Subcutaneous preadipocyte (primary cell): ENCODE data around the gene SOX8. TPM values are rescaled to one million over a fixed set of nuclear protein-coding genes. Genes with fewer than 3 reads are reported as not detected.

Experiments
- total RNA-seq: library from RNA; depleted of rRNA; stranded (reverse); fragments of >200 nt; gene quantifications from 2 replicates; pipeline ENCODE4 v1.2.3, GENCODE V29; 2012

Gene SOX8
- under 0.01 and 0.78 TPM in 2 replicates for total RNA-seq

DNA sequence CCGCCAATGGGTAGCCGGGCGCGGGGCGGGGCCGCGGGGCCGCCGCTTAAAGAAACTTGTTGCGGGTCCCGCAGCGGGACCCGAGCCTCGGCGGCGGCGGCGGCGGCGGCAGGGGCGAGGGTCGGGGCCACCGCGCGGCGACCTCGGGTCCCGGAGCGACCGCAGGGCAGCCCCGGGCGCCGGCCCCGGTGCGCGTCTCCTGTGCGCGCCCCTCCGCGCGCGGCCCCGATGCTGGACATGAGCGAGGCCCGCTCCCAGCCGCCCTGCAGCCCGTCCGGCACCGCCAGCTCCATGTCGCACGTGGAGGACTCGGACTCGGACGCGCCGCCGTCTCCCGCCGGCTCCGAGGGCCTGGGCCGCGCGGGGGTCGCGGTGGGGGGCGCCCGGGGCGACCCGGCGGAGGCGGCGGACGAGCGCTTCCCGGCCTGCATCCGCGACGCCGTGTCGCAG is at the start of gene SOX8:
Gene SOX8 (plus strand): TSS at position 76 of the 450 bp plus-strand sequence. CDS start 153 bp downstream, at position 229.

DNA sequence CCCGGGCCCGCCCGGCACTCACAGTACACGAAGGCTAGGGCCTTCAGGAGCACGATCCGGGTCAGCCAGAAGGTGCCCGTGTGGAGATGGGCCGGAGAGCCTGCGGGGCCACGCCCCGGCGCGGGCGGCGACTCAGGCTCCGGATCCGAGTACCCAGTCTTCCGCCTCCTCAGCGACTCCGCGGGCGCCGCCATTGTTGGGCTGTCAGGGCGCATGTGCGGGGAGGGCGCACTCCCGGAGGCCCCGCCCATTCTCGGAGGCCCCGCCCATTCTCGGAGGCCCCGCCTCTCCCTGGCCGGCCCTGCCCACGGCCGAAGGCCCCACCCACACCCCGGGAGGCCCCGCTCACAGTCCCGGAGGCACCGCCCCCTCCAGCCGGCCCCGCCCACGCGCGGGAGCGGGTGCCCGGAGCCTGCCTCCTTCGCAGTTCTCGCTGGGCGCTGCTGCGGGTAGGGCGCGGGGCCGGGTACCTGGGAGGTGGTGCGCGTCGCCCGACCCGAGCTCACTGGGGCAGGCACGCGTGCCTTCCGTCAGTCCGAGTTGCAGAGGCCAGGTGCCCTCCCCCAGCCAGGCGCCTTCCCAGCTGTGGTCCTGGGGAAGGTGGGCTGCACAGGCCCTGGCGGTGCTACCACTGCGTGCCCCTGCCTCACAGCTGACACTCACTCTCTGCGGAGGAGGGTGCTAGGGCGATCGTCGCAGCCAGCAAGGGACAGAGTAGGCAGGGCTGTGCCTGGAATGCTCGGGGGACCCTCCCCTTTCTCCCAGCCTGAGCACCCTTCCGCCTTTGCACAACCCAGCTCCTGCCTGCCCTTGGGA is 10.6 kb upstream of the SOX8 start, which contains the start of gene LMF1:
Gene LMF1 (minus strand): TSS at position 219 of the 816 bp plus-strand sequence. CDS start 4 bp downstream, at position 215.

Other genes with a start within 250 kb of the SOX8 start
- gene CIAO3, start 240.8 kb upstream of the SOX8 start, total RNA-seq: 34.8 and 36.0 TPM in 2 replicates
- gene MSLN, start 221.0 kb upstream of the SOX8 start, total RNA-seq: not detected in 2 replicates
- 27.2 and 29.1 TPM in 2 replicates for gene RPUSD1, start 193.4 kb upstream of the SOX8 start, total RNA-seq
- 16.9 and 20.1 TPM in 2 replicates for gene CHTF18, start 193.2 kb upstream of the SOX8 start, total RNA-seq
- gene GNG13, start 181.0 kb upstream of the SOX8 start, total RNA-seq: not detected in 2 replicates
- 11.1 and 18.0 TPM in 2 replicates for gene LMF1, start 10.8 kb upstream of the SOX8 start, total RNA-seq
- gene SSTR5, start 91.0 kb downstream of the SOX8 start, total RNA-seq: not detected in 2 replicates
- gene C1QTNF8, start 114.5 kb downstream of the SOX8 start, total RNA-seq: not detected in 2 replicates
- gene CACNA1H, start 171.3 kb downstream of the SOX8 start, total RNA-seq: under 0.01 and 0.20 TPM in 2 replicates
- not detected in 2 replicates for gene TPSG1, start 243.5 kb downstream of the SOX8 start, total RNA-seq
- gene TPSB2, start 248.4 kb downstream of the SOX8 start, total RNA-seq: not detected in 2 replicates